ENCODE data around the gene XNDC1N. TPM values are rescaled to one million over a fixed set of nuclear protein-coding genes. Genes with fewer than 3 reads are reported as not detected.

XNDC1N gene
- total RNA-seq, 1 experiment from 2014 or later = 15.8 TPM

- no peaks in the 10 kb centered on the region for H3K9me3 ChIP-seq (ENCODE audit: low read depth, low read length, poor library complexity, severe bottlenecking)
- ChIA-PET POLR2A (ENCODE audit: low non-redundant PET) (interaction anchor here (0.6 kb wide), 1 partner anchor 16 kb away, joined by 8 read pairs; no protein-coding TSS in a partner anchor), CTCF (no interaction called here)
- H3K4me1 ChIP-seq (ENCODE audit: insufficient read depth, low read length, poor library complexity, severe bottlenecking) = no peaks in the 10 kb centered on the region
- intact Hi-C loops (cut with micrococcal nuclease; ENCODE audit: unreplicated experiment) = no loop called here
- H3K36me3 ChIP-seq (ENCODE audit: insufficient read depth, low read length, poor library complexity, severe bottlenecking) = no peaks in the 10 kb centered on the region
- TF ChIP-seq EZH2 (IDR thresholded peaks at IDR 0.05; ENCODE audit: borderline replicate concordance, low read depth, low read length, poor library complexity, severe bottlenecking) = no peak
- TF ChIP-seq, protein P1, sequence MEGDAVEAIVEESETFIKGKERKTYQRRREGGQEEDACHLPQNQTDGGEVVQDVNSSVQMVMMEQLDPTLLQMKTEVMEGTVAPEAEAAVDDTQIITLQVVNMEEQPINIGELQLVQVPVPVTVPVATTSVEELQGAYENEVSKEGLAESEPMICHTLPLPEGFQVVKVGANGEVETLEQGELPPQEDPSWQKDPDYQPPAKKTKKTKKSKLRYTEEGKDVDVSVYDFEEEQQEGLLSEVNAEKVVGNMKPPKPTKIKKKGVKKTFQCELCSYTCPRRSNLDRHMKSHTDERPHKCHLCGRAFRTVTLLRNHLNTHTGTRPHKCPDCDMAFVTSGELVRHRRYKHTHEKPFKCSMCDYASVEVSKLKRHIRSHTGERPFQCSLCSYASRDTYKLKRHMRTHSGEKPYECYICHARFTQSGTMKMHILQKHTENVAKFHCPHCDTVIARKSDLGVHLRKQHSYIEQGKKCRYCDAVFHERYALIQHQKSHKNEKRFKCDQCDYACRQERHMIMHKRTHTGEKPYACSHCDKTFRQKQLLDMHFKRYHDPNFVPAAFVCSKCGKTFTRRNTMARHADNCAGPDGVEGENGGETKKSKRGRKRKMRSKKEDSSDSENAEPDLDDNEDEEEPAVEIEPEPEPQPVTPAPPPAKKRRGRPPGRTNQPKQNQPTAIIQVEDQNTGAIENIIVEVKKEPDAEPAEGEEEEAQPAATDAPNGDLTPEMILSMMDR (conservative IDR thresholded peaks at IDR 0.05; ENCODE audit: low read depth, low read length) = no peak
- DNase-seq (ENCODE audit: low spot score) = no peak
- H3K27me3 ChIP-seq (replicated peaks; ENCODE audit: insufficient read depth, low read depth, low read length, poor library complexity) = no peaks in the 10 kb centered on the region
- BruUV-seq (replicated peaks) = no TSS peak
- no peak overlapping the region for H3K27ac ChIP-seq (ENCODE audit: low read depth, low read length, poor library complexity, severe bottlenecking)
- no peak overlapping the region for H3K4me3 ChIP-seq (ENCODE audit: low read depth, low read length, poor library complexity, severe bottlenecking)
These were observed 23.4 kb upstream of the XNDC1N start for GRCh38 chr11:71951741-71952310.

GRCh38 chr11:71949034-71949433 lies 20.6 kb upstream of the XNDC1N start:
- Histone ChIP-seq H3K4me1 (ENCODE audit: insufficient read depth, low read length, poor library complexity, severe bottlenecking) (no peaks in the 10 kb centered on the region), H3K27ac (ENCODE audit: low read depth, low read length, poor library complexity, severe bottlenecking) (no peak overlapping the region), H3K27me3 (replicated peaks; ENCODE audit: insufficient read depth, low read depth, low read length, poor library complexity) (no peaks in the 10 kb centered on the region), H3K36me3 (ENCODE audit: insufficient read depth, low read length, poor library complexity, severe bottlenecking) (no peaks in the 10 kb centered on the region), H3K4me3 (ENCODE audit: low read depth, low read length, poor library complexity, severe bottlenecking) (no peak overlapping the region), H3K9me3 (ENCODE audit: low read depth, low read length, poor library complexity, severe bottlenecking) (no peaks in the 10 kb centered on the region)
- TF ChIP-seq, protein P1 (conservative IDR thresholded peaks at IDR 0.05; ENCODE audit: low read depth, low read length) = no peak
- no peak for TF ChIP-seq EZH2 (IDR thresholded peaks at IDR 0.05; ENCODE audit: borderline replicate concordance, low read depth, low read length, poor library complexity, severe bottlenecking)
- no TSS peak for BruUV-seq (replicated peaks)
- ChIA-PET POLR2A (ENCODE audit: low non-redundant PET) (no interaction called here), CTCF (no interaction called here)
- no peak for DNase-seq (ENCODE audit: low spot score)
- intact Hi-C loops (cut with micrococcal nuclease; ENCODE audit: unreplicated experiment) = no loop called here

DNA sequence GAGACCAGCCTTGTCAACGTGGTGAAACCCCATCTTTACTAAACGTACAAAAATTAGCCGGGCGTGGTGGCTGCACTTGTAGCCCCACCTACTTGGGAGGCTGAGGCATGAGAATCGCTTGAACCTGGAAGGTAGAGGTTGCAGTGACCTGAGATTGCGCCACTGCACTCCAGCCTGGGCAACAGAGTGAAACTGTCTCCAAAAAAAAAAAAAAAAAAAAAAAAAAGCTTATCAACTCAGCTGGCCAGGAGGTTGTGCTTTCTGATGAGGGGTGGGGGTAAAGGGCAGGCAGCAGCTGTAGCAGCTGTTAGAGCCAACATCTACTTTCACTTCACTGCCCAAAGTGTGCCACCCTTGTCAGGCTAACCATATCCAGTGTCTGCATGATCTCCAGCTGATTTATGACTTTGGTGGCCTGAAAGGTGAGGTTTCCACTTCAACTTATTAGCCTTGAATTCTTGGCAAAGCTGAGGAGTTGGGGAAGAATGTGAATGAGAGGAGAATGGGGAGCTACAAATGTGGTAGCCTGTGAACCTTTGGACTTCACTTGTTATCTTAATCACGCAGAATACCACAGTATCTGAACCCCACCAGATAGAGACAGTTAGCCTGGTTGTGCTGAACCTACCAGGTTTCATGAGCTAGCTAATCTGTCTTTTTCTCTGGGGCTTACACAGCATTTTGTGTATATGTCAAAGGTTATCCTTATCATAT lies 20.1 kb upstream of the XNDC1N start:
- no peak for TF ChIP-seq EZH2 (IDR thresholded peaks at IDR 0.05; ENCODE audit: borderline replicate concordance, low read depth, low read length, poor library complexity, severe bottlenecking)
- TF ChIP-seq, protein P1 (conservative IDR thresholded peaks at IDR 0.05; ENCODE audit: low read depth, low read length) = no peak
- intact Hi-C loops (cut with micrococcal nuclease; ENCODE audit: unreplicated experiment) = no loop called here
- Histone ChIP-seq H3K27ac (ENCODE audit: low read depth, low read length, poor library complexity, severe bottlenecking) (no peak overlapping the region), H3K36me3 (ENCODE audit: insufficient read depth, low read length, poor library complexity, severe bottlenecking) (no peaks in the 10 kb centered on the region), H3K9me3 (ENCODE audit: low read depth, low read length, poor library complexity, severe bottlenecking) (no peaks in the 10 kb centered on the region), H3K27me3 (replicated peaks; ENCODE audit: insufficient read depth, low read depth, low read length, poor library complexity) (no peaks in the 10 kb centered on the region), H3K4me3 (ENCODE audit: low read depth, low read length, poor library complexity, severe bottlenecking) (no peak overlapping the region), H3K4me1 (ENCODE audit: insufficient read depth, low read length, poor library complexity, severe bottlenecking) (no peaks in the 10 kb centered on the region)
- ChIA-PET POLR2A (ENCODE audit: low non-redundant PET) (no interaction called here), CTCF (no interaction called here)
- DNase-seq (ENCODE audit: low spot score) = no peak
- no TSS peak for BruUV-seq (replicated peaks)

Data from A673 (cell line).